HepG2 (cell line): ENCODE results near the gene CAV3.

ENCODE experiments used
- GPN1 ChIP-seq: sonication (generic); formaldehyde crosslinking; IDR thresholded peaks from 2 replicates; pipeline ENCODE4 v1.5.1; 2020; ENCODE audit warnings: missing genetic modification reagents, borderline replicate concordance
- SMAD3 ChIP-seq: sonication (generic); formaldehyde crosslinking; IDR thresholded peaks from 2 replicates; pipeline ENCODE4 v1.4.0; 2020; ENCODE audit warnings: missing genetic modification reagents
- ZBTB4 ChIP-seq: sonication (generic); formaldehyde crosslinking; IDR thresholded peaks from 2 replicates; pipeline ENCODE4 v1.4.0; 2020; ENCODE audit warnings: missing genetic modification reagents, mild to moderate bottlenecking, borderline replicate concordance
- ZFX ChIP-seq: sonication (generic); formaldehyde crosslinking; IDR thresholded peaks from 2 replicates; pipeline ENCODE4 v1.4.0; 2020; ENCODE audit warnings: mild to moderate bottlenecking, low read depth, missing genetic modification reagents, moderate library complexity
- ZNF816 ChIP-seq: sonication (generic); formaldehyde crosslinking; IDR thresholded peaks from 2 replicates; pipeline ENCODE4 v1.8.0; 2022; ENCODE audit warnings: missing genetic modification reagents, mild to moderate bottlenecking, borderline replicate concordance
- TF ChIP-seq, protein P1 (sequence below): sonication (generic); formaldehyde crosslinking; IDR thresholded peaks from 2 replicates; pipeline ENCODE4 v1.5.0; 2020; ENCODE audit warnings: mild to moderate bottlenecking, missing genetic modification reagents, moderate library complexity

GRCh38 chr3:8705575-8705974 lies 28.0 kb upstream of the CAV3 start:
- TF ChIP-seq SMAD3 (CRISPR knock-in tag) = no peak
- no peak for TF ChIP-seq ZFX (CRISPR knock-in tag)
- TF ChIP-seq, protein P1, sequence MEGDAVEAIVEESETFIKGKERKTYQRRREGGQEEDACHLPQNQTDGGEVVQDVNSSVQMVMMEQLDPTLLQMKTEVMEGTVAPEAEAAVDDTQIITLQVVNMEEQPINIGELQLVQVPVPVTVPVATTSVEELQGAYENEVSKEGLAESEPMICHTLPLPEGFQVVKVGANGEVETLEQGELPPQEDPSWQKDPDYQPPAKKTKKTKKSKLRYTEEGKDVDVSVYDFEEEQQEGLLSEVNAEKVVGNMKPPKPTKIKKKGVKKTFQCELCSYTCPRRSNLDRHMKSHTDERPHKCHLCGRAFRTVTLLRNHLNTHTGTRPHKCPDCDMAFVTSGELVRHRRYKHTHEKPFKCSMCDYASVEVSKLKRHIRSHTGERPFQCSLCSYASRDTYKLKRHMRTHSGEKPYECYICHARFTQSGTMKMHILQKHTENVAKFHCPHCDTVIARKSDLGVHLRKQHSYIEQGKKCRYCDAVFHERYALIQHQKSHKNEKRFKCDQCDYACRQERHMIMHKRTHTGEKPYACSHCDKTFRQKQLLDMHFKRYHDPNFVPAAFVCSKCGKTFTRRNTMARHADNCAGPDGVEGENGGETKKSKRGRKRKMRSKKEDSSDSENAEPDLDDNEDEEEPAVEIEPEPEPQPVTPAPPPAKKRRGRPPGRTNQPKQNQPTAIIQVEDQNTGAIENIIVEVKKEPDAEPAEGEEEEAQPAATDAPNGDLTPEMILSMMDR = no peak
- no peak for TF ChIP-seq ZBTB4
- no peak for TF ChIP-seq ZNF816 (CRISPR knock-in tag)
- TF ChIP-seq GPN1 (CRISPR knock-in tag) = no peak
